SK-N-SH (cell line): Measurements from ENCODE around the gene PCNT. TPM values are rescaled to one million over a fixed set of nuclear protein-coding genes. Genes with fewer than 3 reads are reported as not detected.

Experiments
- CTCF ChIA-PET: fragments of 300-600, 350-600 bp; formaldehyde crosslinking; extraction: SDS; loops from one replicate; lab custom pipeline; 2021; lab: Yijun Ruan, JAX
- POLR2A ChIA-PET: fragments of 350-600 bp; sonication (Branson Sonifier 250); formaldehyde crosslinking; extraction: SDS; loops from one replicate; lab custom pipeline; 2020; ENCODE audit warnings: antibody characterized with exemption, inconsistent platforms; lab: Yijun Ruan, JAX
- DNase-seq: peaks from one replicate; pipeline ENCODE4 v3.0.0; 2012
- H2AFZ ChIP-seq: fragments of 200-600 bp; sonication (generic); 2 replicates; pipeline ENCODE4 v1.8.1; 2016; ENCODE audit warnings: antibody characterized with exemption, mild to moderate bottlenecking, low read depth
- H3F3A ChIP-seq: fragments of 200-600 bp; sonication (generic); replicated peaks from 2 replicates; pipeline ENCODE3; 2016; ENCODE audit warnings: antibody characterized with exemption, mild to moderate bottlenecking; ENCODE audit not compliant: insufficient read depth
- H3K27ac ChIP-seq, 2 experiments: fragments of 200-500 bp in 1 of 2; fragments of 200-600 bp in 1 of 2; sonication (Bioruptor generic) in 1 of 2; sonication (generic), shearing (Covaris generic) in 1 of 2; 2 replicates each; pipeline versions ENCODE4 v1.5.1 to v1.6.1; 2014 to 2016; ENCODE audit warnings: low read depth in 2 of 2, inconsistent platforms in 1 of 2, low read length in 1 of 2, mild to moderate bottlenecking in 1 of 2, mixed read lengths in 1 of 2
- H3K27me3 ChIP-seq: fragments of 200-600 bp; sonication (generic), shearing (Covaris generic); 2 replicates; pipeline ENCODE4 v1.6.1; 2016; ENCODE audit warnings: mixed run types; ENCODE audit not compliant: insufficient read depth
- H3K36me3 ChIP-seq, 2 experiments: fragments of 200-500 bp in 1 of 2; fragments of 200-600 bp in 1 of 2; sonication (Bioruptor generic) in 1 of 2; sonication (generic) in 1 of 2; replicated peaks in 1 of 2; 2 replicates each; pipeline versions ENCODE3 to v1.5.1; 2014 to 2016; ENCODE audit warnings: low read length in 1 of 2, mild to moderate bottlenecking in 1 of 2; ENCODE audit not compliant: insufficient read depth in 2 of 2, control insufficient read depth in 1 of 2
- H3K4me1 ChIP-seq, 2 experiments: fragments of 200-500 bp in 1 of 2; fragments of 200-600 bp in 1 of 2; sonication (Bioruptor generic) in 1 of 2; sonication (generic), shearing (Covaris generic) in 1 of 2; 2 replicates each; pipeline versions ENCODE4 v1.5.1 to v1.6.1; 2014 to 2016; ENCODE audit warnings: low read depth in 1 of 2, low read length in 1 of 2, mixed run types in 1 of 2; ENCODE audit not compliant: insufficient read depth in 2 of 2, control insufficient read depth in 1 of 2
- H3K4me2 ChIP-seq: fragments of 200-600 bp; sonication (generic), shearing (Covaris generic); 2 replicates; pipeline ENCODE4 v1.6.1; 2017; ENCODE audit warnings: mixed run types
- H3K4me3 ChIP-seq, 2 experiments: fragments of 200-500 bp in 1 of 2; fragments of 200-600 bp in 1 of 2; sonication (Bioruptor generic) in 1 of 2; sonication (generic), shearing (Covaris generic) in 1 of 2; 2 replicates each; pipeline versions ENCODE4 v1.5.1 to v1.8.1; 2014 to 2016; ENCODE audit warnings: low read depth in 2 of 2, inconsistent platforms in 1 of 2, low read length in 1 of 2, mild to moderate bottlenecking in 1 of 2, mixed read lengths in 1 of 2, moderate library complexity in 1 of 2
- H3K79me2 ChIP-seq: fragments of 200-600 bp; sonication (generic); 2 replicates; pipeline ENCODE4 v1.8.1; 2017; ENCODE audit warnings: mild to moderate bottlenecking; ENCODE audit not compliant: insufficient read depth
- H3K9ac ChIP-seq: fragments of 200-600 bp; sonication (generic); 2 replicates; pipeline ENCODE4 v1.6.1; 2017; ENCODE audit warnings: mixed run types
- H3K9me2 ChIP-seq: fragments of 200-600 bp; sonication (generic); 2 replicates; pipeline ENCODE4 v1.6.1; 2017; ENCODE audit warnings: mixed run types
- H3K9me3 ChIP-seq: fragments of 200-600 bp; sonication (generic); 2 replicates; pipeline ENCODE4 v1.6.1; 2017; ENCODE audit warnings: mixed run types, mild to moderate bottlenecking, moderate library complexity
- H4K20me1 ChIP-seq: fragments of 200-600 bp; sonication (generic); 2 replicates; pipeline ENCODE4 v1.6.1; 2017; ENCODE audit warnings: mild to moderate bottlenecking, mixed run types; ENCODE audit not compliant: insufficient read depth
- EP300 ChIP-seq, 2 experiments: IDR thresholded peaks; 2 replicates each; pipeline versions ENCODE4 v1.4.0 to v1.6.1; 2012; ENCODE audit warnings: borderline replicate concordance in 1 of 2, low read depth in 1 of 2, low read length in 1 of 2
- FOXM1 ChIP-seq: IDR thresholded peaks from 2 replicates; pipeline ENCODE4 v1.4.0; 2012; ENCODE audit warnings: low read depth, mild to moderate bottlenecking
- GABPA ChIP-seq: IDR thresholded peaks from 2 replicates; pipeline ENCODE4 v1.4.0; 2012; ENCODE audit warnings: low read depth, mild to moderate bottlenecking
- JUND ChIP-seq: IDR thresholded peaks from 2 replicates; pipeline ENCODE4 v1.4.0; 2012
- MEF2A ChIP-seq: IDR thresholded peaks from 2 replicates; pipeline ENCODE4 v1.4.0; 2012; ENCODE audit warnings: low read depth, borderline replicate concordance
- MXI1 ChIP-seq: IDR thresholded peaks from 2 replicates; pipeline ENCODE4 v1.6.1; 2012; ENCODE audit warnings: mild to moderate bottlenecking, low read depth, low read length, improper control_type of control experiment
- NRF1 ChIP-seq: IDR thresholded peaks from 2 replicates; pipeline ENCODE4 v1.6.1; 2012; ENCODE audit warnings: low read depth, mild to moderate bottlenecking, low read length
- POLR2AphosphoS5 ChIP-seq: IDR thresholded peaks from 2 replicates; pipeline ENCODE4 v1.6.1; 2012; ENCODE audit warnings: low read depth, low read length
- RAD21 ChIP-seq: IDR thresholded peaks from 2 replicates; pipeline ENCODE4 v1.6.1; 2012; ENCODE audit warnings: mild to moderate bottlenecking, low read length
- RCOR1 ChIP-seq: fragments of 150-350 bp; IDR thresholded peaks from 2 replicates; pipeline ENCODE4 v1.6.1; 2017; ENCODE audit warnings: antibody characterized with exemption, low read length
- RXRA ChIP-seq: IDR thresholded peaks from 2 replicates; pipeline ENCODE4 v1.4.0; 2012; ENCODE audit warnings: low read depth, mild to moderate bottlenecking, borderline replicate concordance
- SIN3A ChIP-seq: IDR thresholded peaks from 2 replicates; pipeline ENCODE4 v1.6.1; 2012; ENCODE audit warnings: low read depth, mild to moderate bottlenecking, low read length, moderate library complexity, borderline replicate concordance
- TAF1 ChIP-seq: IDR thresholded peaks from 2 replicates; pipeline ENCODE4 v1.6.1; 2012; ENCODE audit warnings: low read depth, mild to moderate bottlenecking, low read length, moderate library complexity, borderline replicate concordance
- TCF12 ChIP-seq: IDR thresholded peaks from 2 replicates; pipeline ENCODE4 v1.4.0; 2012
- TEAD4 ChIP-seq: IDR thresholded peaks from 2 replicates; pipeline ENCODE4 v1.4.0; 2012; ENCODE audit warnings: mild to moderate bottlenecking, borderline replicate concordance; ENCODE audit not compliant: insufficient read depth
- WGBS: methylation state at CpG from one replicate; pipeline ENCODE4 v1.1.6; 2017; ENCODE audit warnings: low lambda C conversion rate; 5-methylcytosine and 5-hydroxymethylcytosine counted together
- polyA plus RNA-seq, 3 experiments: library from polyadenylated mRNA; depleted of rRNA; stranded (reverse); fragments of >200 nt; gene quantifications; 2 replicates each; pipeline ENCODE4 v1.2.3, GENCODE V29; 2012
- TF ChIP-seq, protein P1 (sequence below): IDR thresholded peaks from 2 replicates; pipeline ENCODE4 v1.4.0; 2012; ENCODE audit warnings: low read depth
- TF ChIP-seq, protein P2 (sequence below): fragments of 150-350 bp; IDR thresholded peaks from 2 replicates; pipeline ENCODE4 v1.6.1; 2016; ENCODE audit warnings: mild to moderate bottlenecking, low read depth, low read length
- TF ChIP-seq, protein P3 (sequence below): IDR thresholded peaks from 2 replicates; pipeline ENCODE4; 2012
- TF ChIP-seq, protein P4 (sequence below): IDR thresholded peaks from 2 replicates; pipeline ENCODE4 v1.4.0; 2012; ENCODE audit warnings: low read depth, borderline replicate concordance

The PCNT gene
- polyA plus RNA-seq, 1 of the 3 experiments (the other 2 are of a cell fraction) = 15.7 TPM

DNA sequence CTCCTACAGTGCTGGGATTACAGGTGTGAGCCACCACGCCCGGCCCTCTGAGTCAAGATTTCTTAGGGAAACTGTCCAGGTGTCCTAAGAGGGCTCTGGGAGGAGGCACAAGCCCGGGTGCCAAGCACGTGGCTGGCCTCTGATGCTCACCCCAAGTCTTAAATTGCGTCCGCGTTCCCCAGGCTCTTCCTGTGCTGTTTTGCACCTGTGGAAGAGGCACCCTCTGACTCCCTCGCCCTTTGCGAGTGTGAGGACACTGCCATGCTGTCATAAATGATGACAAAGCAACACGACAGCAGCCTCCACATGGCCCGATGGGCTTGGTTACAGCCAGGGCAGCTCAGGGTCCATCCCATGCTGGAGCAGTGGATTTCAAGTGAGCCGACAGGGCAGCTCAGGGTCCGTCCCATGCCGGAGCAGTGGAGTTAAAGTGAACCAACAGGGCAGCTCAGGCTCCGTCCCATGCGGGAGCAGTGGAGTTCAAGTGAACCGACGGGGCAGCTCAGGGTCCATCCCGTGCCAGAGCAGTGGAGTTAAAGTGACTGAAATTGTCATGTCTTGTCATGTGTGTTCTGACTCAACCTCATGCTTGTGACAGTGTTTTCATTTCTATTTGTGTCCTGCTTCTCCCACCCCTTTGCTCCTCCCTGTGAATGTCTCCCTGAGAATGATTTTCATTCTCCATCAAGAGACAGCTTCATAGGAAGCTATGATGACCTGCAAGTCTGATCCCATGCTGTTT lies 33.9 kb downstream of the PCNT start:
- POLR2A ChIA-PET = no interaction called here
- Histone ChIP-seq H3K79me2 (0 out of 2 replicates have a peak, but pooled peaks cover 6% of the 10 kb centered on the region), H3K27me3 (no peaks in the 10 kb centered on the region), H3F3A (no peaks in the 10 kb centered on the region), H3K4me3 (no peak overlapping the region), H4K20me1 (no peaks in the 10 kb centered on the region), H3K9me2 (no peaks in the 10 kb centered on the region), H3K4me2 (no peak overlapping the region), H3K9ac (no peak overlapping the region), H3K36me3 (peaks cover 25 to 44% of the 10 kb centered on the region in 2 experiments), H3K4me1 (no peaks in the 10 kb centered on the region), H2AFZ (no peak overlapping the region), H3K27ac (no peak overlapping the region), H3K9me3 (no peaks in the 10 kb centered on the region)
- no peak for DNase-seq
- CTCF ChIA-PET = no interaction called here
- WGBS = 93% methylated on average over 18 of the region's 19 CpGs
- TF ChIP-seq TEAD4 (no peak), JUND (no peak), SIN3A (no peak), EP300 (IDR thresholded peaks at IDR 0.05; ENCODE audit: borderline replicate concordance in 1 of 2, low read depth in 1 of 2, low read length in 1 of 2) (no peak), POLR2AphosphoS5 (no peak), MEF2A (no peak), NRF1 (no peak), MXI1 (no peak), RCOR1 (no peak), RAD21 (no peak), FOXM1 (no peak), TAF1 (no peak), TCF12 (no peak), RXRA (no peak), GABPA (no peak)
- TF ChIP-seq, protein P1, sequence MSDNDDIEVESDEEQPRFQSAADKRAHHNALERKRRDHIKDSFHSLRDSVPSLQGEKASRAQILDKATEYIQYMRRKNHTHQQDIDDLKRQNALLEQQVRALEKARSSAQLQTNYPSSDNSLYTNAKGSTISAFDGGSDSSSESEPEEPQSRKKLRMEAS = no peak
- TF ChIP-seq, protein P2, sequence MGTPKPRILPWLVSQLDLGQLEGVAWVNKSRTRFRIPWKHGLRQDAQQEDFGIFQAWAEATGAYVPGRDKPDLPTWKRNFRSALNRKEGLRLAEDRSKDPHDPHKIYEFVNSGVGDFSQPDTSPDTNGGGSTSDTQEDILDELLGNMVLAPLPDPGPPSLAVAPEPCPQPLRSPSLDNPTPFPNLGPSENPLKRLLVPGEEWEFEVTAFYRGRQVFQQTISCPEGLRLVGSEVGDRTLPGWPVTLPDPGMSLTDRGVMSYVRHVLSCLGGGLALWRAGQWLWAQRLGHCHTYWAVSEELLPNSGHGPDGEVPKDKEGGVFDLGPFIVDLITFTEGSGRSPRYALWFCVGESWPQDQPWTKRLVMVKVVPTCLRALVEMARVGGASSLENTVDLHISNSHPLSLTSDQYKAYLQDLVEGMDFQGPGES = no peak
- TF ChIP-seq, protein P3, sequence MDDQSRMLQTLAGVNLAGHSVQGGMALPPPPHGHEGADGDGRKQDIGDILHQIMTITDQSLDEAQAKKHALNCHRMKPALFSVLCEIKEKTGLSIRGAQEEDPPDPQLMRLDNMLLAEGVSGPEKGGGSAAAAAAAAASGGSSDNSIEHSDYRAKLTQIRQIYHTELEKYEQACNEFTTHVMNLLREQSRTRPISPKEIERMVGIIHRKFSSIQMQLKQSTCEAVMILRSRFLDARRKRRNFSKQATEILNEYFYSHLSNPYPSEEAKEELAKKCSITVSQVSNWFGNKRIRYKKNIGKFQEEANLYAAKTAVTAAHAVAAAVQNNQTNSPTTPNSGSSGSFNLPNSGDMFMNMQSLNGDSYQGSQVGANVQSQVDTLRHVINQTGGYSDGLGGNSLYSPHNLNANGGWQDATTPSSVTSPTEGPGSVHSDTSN = no peak
- TF ChIP-seq, protein P4, sequence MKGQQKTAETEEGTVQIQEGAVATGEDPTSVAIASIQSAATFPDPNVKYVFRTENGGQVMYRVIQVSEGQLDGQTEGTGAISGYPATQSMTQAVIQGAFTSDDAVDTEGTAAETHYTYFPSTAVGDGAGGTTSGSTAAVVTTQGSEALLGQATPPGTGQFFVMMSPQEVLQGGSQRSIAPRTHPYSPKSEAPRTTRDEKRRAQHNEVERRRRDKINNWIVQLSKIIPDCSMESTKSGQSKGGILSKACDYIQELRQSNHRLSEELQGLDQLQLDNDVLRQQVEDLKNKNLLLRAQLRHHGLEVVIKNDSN = no peak
